HG02981 (cell line): ENCODE results near the gene NID2.

ENCODE experiments used
- ATAC-seq: cut with Tn5 transposase; IDR thresholded peaks from one replicate; pipeline ENCODE4 v1.9.1; 2021; ENCODE audit warnings: mild to moderate bottlenecking, moderate library complexity; ENCODE audit not compliant: unreplicated experiment

NID2 gene

GRCh38 chr14:52059649-52060048, 9.2 kb downstream of the NID2 start:
- no peak for ATAC-seq

GRCh38 chr14:52058341-52058740, 10.5 kb downstream of the NID2 start:
- ATAC-seq, result no peak

- ATAC-seq, result no peak
These were observed 13.7 kb downstream of the NID2 start for GRCh38 chr14:52055167-52055566.

GRCh38 chr14:52054678-52055077, 14.2 kb downstream of the NID2 start:
- no peak for ATAC-seq

- no peak for ATAC-seq
These were observed 15.8 kb downstream of the NID2 start for GRCh38 chr14:52053044-52053443.

- ATAC-seq, result no peak
These were observed 16.4 kb downstream of the NID2 start for GRCh38 chr14:52052288-52052943.

GRCh38 chr14:52051871-52052270, 17.0 kb downstream of the NID2 start:
- no peak for ATAC-seq

- no peak for ATAC-seq
These were observed 17.6 kb downstream of the NID2 start for GRCh38 chr14:52051251-52051650.

- no peak for ATAC-seq
These were observed 18.9 kb downstream of the NID2 start for GRCh38 chr14:52049721-52050588.

GRCh38 chr14:52049271-52049670, 19.6 kb downstream of the NID2 start:
- no peak for ATAC-seq

GRCh38 chr14:52048641-52049204, 20.1 kb downstream of the NID2 start:
- ATAC-seq, result no peak

- no peak for ATAC-seq
These were observed 20.7 kb downstream of the NID2 start for GRCh38 chr14:52048116-52048515.

GRCh38 chr14:52046376-52046917, 22.4 kb downstream of the NID2 start:
- no peak for ATAC-seq

- ATAC-seq, result no peak
These were observed 23.9 kb downstream of the NID2 start for GRCh38 chr14:52044791-52045522.

GRCh38 chr14:52043690-52044089, 25.2 kb downstream of the NID2 start:
- no peak for ATAC-seq

GRCh38 chr14:52042371-52043289, 26.2 kb downstream of the NID2 start:
- no peak for ATAC-seq

- ATAC-seq, result no peak
These were observed 28.3 kb downstream of the NID2 start for GRCh38 chr14:52040598-52040997.

GRCh38 chr14:52039124-52039815, 29.6 kb downstream of the NID2 start:
- no peak for ATAC-seq

GRCh38 chr14:52033101-52033642, 35.7 kb downstream of the NID2 start:
- ATAC-seq, result no peak
